Measurements from ENCODE around the gene CA10.

CA10 gene

DNA sequence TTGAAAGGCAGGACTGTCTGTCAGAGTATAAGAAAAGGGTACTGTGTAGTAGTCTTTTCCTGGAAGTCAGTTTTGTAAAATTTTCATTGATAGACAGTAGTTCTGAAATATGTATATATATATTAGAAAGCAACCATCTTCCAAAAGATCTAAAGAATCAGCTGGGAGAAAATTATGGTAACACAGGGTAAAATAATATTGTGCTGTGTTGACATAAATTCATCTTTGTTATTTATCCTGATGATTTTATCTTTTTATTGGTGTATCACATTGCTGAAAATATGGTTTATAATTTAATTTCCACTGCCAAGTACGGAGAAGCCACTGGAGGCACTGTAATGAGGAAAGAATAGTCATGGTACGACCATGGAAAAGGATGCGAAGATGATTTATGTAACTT, 324.9 kb downstream of the CA10 start:
- TF ChIP-seq, protein P1, sequence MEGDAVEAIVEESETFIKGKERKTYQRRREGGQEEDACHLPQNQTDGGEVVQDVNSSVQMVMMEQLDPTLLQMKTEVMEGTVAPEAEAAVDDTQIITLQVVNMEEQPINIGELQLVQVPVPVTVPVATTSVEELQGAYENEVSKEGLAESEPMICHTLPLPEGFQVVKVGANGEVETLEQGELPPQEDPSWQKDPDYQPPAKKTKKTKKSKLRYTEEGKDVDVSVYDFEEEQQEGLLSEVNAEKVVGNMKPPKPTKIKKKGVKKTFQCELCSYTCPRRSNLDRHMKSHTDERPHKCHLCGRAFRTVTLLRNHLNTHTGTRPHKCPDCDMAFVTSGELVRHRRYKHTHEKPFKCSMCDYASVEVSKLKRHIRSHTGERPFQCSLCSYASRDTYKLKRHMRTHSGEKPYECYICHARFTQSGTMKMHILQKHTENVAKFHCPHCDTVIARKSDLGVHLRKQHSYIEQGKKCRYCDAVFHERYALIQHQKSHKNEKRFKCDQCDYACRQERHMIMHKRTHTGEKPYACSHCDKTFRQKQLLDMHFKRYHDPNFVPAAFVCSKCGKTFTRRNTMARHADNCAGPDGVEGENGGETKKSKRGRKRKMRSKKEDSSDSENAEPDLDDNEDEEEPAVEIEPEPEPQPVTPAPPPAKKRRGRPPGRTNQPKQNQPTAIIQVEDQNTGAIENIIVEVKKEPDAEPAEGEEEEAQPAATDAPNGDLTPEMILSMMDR (IDR thresholded peaks at IDR 0.05; ENCODE audit: insufficient read depth, low read length, missing control alignments) = no peak
- POLR2A ChIA-PET = no interaction called here
- CTCF ChIA-PET = no interaction called here
- no peak overlapping the region for H3K4me3 ChIP-seq (ENCODE audit: low read depth, low read length)
- no peak for DNase-seq (ENCODE audit: low read depth, low spot score)

DNA sequence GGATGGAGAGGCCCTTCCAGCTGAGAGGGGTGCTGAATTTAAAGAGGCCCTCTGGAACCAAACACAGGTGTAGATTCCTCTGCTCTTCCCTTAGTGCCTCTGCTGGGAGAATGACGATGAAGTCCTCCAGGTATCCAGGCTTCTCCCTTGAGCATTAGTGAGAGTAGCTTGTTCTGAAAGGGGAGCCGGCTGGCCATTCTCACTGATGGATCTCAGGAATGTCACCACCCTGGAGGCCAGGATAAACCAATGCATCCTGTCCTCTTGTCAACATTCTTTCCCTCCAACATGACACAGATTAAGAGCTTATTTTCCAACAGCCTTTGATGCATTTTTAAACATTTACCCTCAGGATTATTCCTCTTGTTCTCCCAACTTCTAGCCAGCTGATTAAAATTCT, 325.5 kb downstream of the CA10 start:
- H3K4me3 ChIP-seq (ENCODE audit: low read depth, low read length) = no peak overlapping the region
- CTCF ChIA-PET = interaction anchor here (1.2 kb wide), 1 partner anchor 274 kb away, joined by 5 read pairs; no protein-coding TSS in a partner anchor
- POLR2A ChIA-PET = no interaction called here
- DNase-seq (ENCODE audit: low read depth, low spot score) = no peak
- TF ChIP-seq, protein P1 (IDR thresholded peaks at IDR 0.05; ENCODE audit: insufficient read depth, low read length, missing control alignments) = no peak

DNA sequence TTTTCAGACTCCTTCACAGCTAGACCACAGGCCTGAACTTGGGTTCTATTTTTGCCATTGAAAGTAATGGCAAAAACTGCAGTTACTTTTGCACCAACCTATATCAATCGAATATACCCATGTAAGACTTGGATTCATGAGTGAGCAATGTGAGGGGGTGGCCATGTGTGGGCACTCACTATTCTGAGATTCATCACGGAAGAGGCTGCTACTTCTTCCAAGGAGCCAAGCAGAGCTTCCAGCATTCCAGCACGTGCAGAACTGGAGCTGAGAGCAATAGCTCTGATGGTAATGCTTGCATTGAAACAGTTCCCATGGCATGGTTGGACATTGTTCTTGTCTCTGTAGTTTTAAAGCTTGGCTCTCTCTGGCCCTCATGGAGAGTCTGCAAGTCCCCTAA, 327.6 kb downstream of the CA10 start:
- no peak for DNase-seq (ENCODE audit: low read depth, low spot score)
- TF ChIP-seq, protein P1 (IDR thresholded peaks at IDR 0.05; ENCODE audit: insufficient read depth, low read length, missing control alignments) = no peak
- H3K4me3 ChIP-seq (ENCODE audit: low read depth, low read length) = no peak overlapping the region
- CTCF ChIA-PET = no interaction called here
- POLR2A ChIA-PET = no interaction called here

DNA sequence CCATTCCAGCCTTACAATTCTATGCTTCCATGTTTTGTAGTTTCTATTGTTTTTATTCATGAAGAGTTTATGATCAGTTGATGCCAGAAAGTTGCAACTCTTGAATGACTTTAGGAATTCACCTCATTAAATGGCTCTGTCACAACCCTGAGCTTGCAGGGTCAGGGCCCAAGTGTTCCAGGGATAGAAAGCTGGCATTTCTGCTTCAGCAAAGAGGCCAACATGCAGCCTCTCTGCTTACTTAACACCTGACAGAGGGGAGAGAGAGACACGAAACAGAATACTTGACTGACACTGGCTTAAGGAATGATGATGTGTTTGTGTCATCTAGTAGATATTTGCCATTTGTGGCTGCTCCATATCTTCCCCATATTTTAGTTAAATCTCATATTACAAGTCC, 328.1 kb downstream of the CA10 start:
- TF ChIP-seq, protein P1 (IDR thresholded peaks at IDR 0.05; ENCODE audit: insufficient read depth, low read length, missing control alignments) = no peak
- DNase-seq (ENCODE audit: low read depth, low spot score) = no peak
- POLR2A ChIA-PET = no interaction called here
- CTCF ChIA-PET = no interaction called here
- no peak overlapping the region for H3K4me3 ChIP-seq (ENCODE audit: low read depth, low read length)

DNA sequence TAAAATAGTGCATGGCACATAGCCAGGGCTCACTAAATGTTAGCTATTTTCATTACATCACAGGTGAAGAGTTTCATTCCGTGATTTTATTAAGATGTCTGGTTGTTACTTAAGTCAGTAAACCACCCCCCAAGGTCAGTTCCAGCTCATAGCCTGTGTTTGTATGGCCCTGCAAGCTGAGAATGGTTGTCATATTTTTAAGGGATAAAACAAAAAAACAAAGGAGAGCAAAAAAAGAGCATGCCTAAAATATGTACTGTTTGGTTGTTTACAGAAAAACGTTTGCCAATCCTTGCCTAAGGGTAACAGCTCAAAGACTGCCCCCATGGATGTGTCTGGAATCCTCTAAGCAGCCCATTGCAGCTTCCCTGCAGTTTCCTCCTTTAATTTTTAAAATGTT, 329.6 kb downstream of the CA10 start:
- no peak for DNase-seq (ENCODE audit: low read depth, low spot score)
- ChIA-PET CTCF (no interaction called here), POLR2A (no interaction called here)
- H3K4me3 ChIP-seq (ENCODE audit: low read depth, low read length) = no peak overlapping the region
- TF ChIP-seq, protein P1 (IDR thresholded peaks at IDR 0.05; ENCODE audit: insufficient read depth, low read length, missing control alignments) = no peak

DNA sequence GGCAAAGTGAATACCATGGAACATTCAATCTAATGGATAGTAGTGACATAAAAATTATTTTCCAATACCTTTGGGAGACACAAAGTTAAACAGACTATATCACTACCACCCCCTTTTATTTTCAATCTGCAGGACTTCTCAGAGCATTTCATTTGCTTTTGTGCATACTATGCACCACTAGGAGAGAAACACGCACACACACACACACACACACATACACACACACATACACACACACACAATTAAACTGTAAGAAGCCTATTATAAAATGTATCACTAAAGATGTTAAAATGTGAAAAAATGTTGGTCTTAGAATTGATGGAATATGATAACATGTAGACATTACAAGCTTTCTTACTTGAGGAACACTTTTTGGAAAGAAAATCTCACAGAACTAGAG, 331.4 kb downstream of the CA10 start:
- no peak for DNase-seq (ENCODE audit: low read depth, low spot score)
- TF ChIP-seq, protein P1 (IDR thresholded peaks at IDR 0.05; ENCODE audit: insufficient read depth, low read length, missing control alignments) = no peak
- ChIA-PET CTCF (no interaction called here), POLR2A (no interaction called here)
- H3K4me3 ChIP-seq (ENCODE audit: low read depth, low read length) = no peak overlapping the region

Measured in AG04449 (cell line).